WTC11 (cell line): ENCODE measurements around the gene PRR12.

Source experiments
- ELF4 ChIP-seq: sonication (generic); formaldehyde crosslinking; IDR thresholded peaks from 2 replicates; pipeline ENCODE4 v1.8.1; 2022; ENCODE audit warnings: low read depth, mild to moderate bottlenecking, moderate library complexity, missing genetic modification reagents
- NR3C1 ChIP-seq: sonication (generic); formaldehyde crosslinking; conservative IDR thresholded peaks from 2 replicates; pipeline ENCODE4 v1.8.1; 2023; ENCODE audit warnings: low read depth, mild to moderate bottlenecking, missing genetic modification reagents
- ZNF138 ChIP-seq: sonication (generic); formaldehyde crosslinking; conservative IDR thresholded peaks from 2 replicates; pipeline ENCODE4 v1.8.1; 2022; ENCODE audit warnings: mild to moderate bottlenecking, moderate library complexity, missing genetic modification reagents
- ZNF423 ChIP-seq: fragments of 250-450 bp; sonication (Bioruptor Pico); IDR thresholded peaks from 2 replicates; pipeline ENCODE4 v2.1.2; 2022; ENCODE audit warnings: mild to moderate bottlenecking, moderate library complexity
- TF ChIP-seq, protein P1 (sequence below): fragments of 200-600 bp; IDR thresholded peaks from 2 replicates; pipeline ENCODE4 v1.8.0; 2022; ENCODE audit warnings: antibody characterized with exemption
- TF ChIP-seq, protein P2 (sequence below): sonication (generic); formaldehyde crosslinking; IDR thresholded peaks from 2 replicates; pipeline ENCODE4 v1.8.0; 2022; ENCODE audit warnings: mild to moderate bottlenecking, missing genetic modification reagents

DNA sequence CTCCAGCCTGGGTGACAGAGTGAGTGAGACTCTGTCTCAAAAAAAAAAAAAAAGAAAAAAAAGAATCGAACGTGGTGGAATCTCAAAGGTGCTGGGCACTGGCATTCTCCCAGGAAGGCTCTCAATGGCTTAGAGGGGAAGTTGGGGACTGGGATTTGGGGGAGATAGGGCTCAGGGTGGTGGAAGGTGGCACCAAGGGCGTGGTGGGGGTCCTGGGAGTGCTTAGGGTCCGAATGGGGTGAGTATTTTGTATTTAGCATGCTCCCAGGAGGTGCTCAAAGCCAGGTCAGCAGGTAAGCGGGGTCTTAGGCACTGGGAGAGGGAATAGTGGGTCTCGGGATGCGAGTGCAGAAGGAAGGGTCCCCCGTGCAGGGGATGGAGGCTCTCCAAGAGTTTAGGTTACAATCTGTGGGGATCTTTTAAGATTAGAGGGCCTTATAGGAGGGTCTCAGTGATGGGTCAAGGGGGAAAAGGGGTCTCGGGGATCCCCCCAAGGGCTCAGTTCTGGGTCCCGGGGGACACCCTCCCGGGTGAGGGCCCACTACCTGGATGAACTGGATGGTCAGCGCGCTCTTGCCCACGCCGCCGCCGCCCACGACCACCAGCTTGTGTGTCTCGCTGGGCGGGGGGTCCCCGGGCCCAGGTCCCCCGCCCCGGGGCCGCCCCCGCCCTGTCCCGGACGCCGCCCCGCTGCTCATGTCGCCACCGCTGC is 48.6 kb downstream of the PRR12 start:
- TF ChIP-seq, protein P1, sequence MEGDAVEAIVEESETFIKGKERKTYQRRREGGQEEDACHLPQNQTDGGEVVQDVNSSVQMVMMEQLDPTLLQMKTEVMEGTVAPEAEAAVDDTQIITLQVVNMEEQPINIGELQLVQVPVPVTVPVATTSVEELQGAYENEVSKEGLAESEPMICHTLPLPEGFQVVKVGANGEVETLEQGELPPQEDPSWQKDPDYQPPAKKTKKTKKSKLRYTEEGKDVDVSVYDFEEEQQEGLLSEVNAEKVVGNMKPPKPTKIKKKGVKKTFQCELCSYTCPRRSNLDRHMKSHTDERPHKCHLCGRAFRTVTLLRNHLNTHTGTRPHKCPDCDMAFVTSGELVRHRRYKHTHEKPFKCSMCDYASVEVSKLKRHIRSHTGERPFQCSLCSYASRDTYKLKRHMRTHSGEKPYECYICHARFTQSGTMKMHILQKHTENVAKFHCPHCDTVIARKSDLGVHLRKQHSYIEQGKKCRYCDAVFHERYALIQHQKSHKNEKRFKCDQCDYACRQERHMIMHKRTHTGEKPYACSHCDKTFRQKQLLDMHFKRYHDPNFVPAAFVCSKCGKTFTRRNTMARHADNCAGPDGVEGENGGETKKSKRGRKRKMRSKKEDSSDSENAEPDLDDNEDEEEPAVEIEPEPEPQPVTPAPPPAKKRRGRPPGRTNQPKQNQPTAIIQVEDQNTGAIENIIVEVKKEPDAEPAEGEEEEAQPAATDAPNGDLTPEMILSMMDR: no peak
- no peak for TF ChIP-seq ELF4
- no peak for TF ChIP-seq NR3C1 (CRISPR knock-in tag)
- TF ChIP-seq, protein P2, sequence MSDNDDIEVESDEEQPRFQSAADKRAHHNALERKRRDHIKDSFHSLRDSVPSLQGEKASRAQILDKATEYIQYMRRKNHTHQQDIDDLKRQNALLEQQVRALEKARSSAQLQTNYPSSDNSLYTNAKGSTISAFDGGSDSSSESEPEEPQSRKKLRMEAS: no peak
- TF ChIP-seq ZNF423 (CRISPR knock-in tag): no peak
- no peak for TF ChIP-seq ZNF138
